Measurements from ENCODE around the gene FLT3.
"Not testable (repeated sequence)": the region's sequence is repeated elsewhere in the genome, so short reads cannot be mapped to it uniquely, and the experiment has no call there.

The FLT3 gene

GRCh38 chr13:28099396-28100149 lies 803 bp downstream of the FLT3 start:
- no peak for FAIRE-seq

GRCh38 chr13:28097503-28097902 lies 2.9 kb downstream of the FLT3 start:
- FAIRE-seq: no peak

- FAIRE-seq: no peak
Observed at GRCh38 chr13:28094306-28094705, 6.1 kb downstream of the FLT3 start.

- FAIRE-seq: no peak
Observed at GRCh38 chr13:28093881-28094280, 6.5 kb downstream of the FLT3 start.

- no peak for FAIRE-seq
Observed at GRCh38 chr13:28092431-28092830, 7.9 kb downstream of the FLT3 start.

- no peak for FAIRE-seq
Observed at GRCh38 chr13:28089065-28089464, 11.3 kb downstream of the FLT3 start.

GRCh38 chr13:28077820-28078219 lies 22.6 kb downstream of the FLT3 start:
- not testable (repeated sequence) for FAIRE-seq

- no peak for FAIRE-seq
Observed at GRCh38 chr13:28077231-28077630, 23.1 kb downstream of the FLT3 start.

GRCh38 chr13:28071424-28071823 lies 29.0 kb downstream of the FLT3 start:
- FAIRE-seq: no peak

GRCh38 chr13:28067491-28067890 lies 32.9 kb downstream of the FLT3 start:
- no peak for FAIRE-seq

GRCh38 chr13:28058866-28059613 lies 41.3 kb downstream of the FLT3 start:
- FAIRE-seq: no peak

- no peak for FAIRE-seq
Observed at GRCh38 chr13:28056970-28057712, 43.2 kb downstream of the FLT3 start.

- FAIRE-seq: no peak
Observed at GRCh38 chr13:28056426-28056825, 44.0 kb downstream of the FLT3 start.

- no peak for FAIRE-seq
Observed at GRCh38 chr13:28055357-28055756, 45.0 kb downstream of the FLT3 start.

GRCh38 chr13:28052945-28053344 lies 47.4 kb downstream of the FLT3 start:
- no peak for FAIRE-seq

- FAIRE-seq: no peak
Observed at GRCh38 chr13:28049880-28050875, 50.2 kb downstream of the FLT3 start.

GRCh38 chr13:28049215-28049614 lies 51.2 kb downstream of the FLT3 start:
- no peak for FAIRE-seq

GRCh38 chr13:28048768-28049167 lies 51.6 kb downstream of the FLT3 start:
- FAIRE-seq: no peak

- FAIRE-seq: no peak
Observed at GRCh38 chr13:28047757-28048388, 52.5 kb downstream of the FLT3 start.

GRCh38 chr13:28046981-28047380 lies 53.4 kb downstream of the FLT3 start:
- no peak for FAIRE-seq

- no peak for FAIRE-seq
Observed at GRCh38 chr13:28045861-28046260, 54.5 kb downstream of the FLT3 start.

GRCh38 chr13:28044608-28045007 lies 55.8 kb downstream of the FLT3 start:
- no peak for FAIRE-seq
